Neural cell (in vitro differentiated cells): ENCODE data around the gene TUBA1A. TPM values are rescaled to one million over a fixed set of nuclear protein-coding genes. Genes with fewer than 3 reads are reported as not detected.
"Not testable (repeated sequence)": the region's sequence is repeated elsewhere in the genome, so short reads cannot be mapped to it uniquely, and the experiment has no call there.

ENCODE experiments used
- H2AFZ ChIP-seq: fragments of 200-600, 300-800 bp; sonication (generic), shearing (Covaris generic); 2 replicates; pipeline ENCODE4 v1.6.0; 2014; ENCODE audit warnings: low read depth, mild to moderate bottlenecking, antibody characterized with exemption, low read length, moderate library complexity
- H3F3A ChIP-seq: fragments of 200-600 bp; shearing (Covaris generic); 2 replicates; pipeline ENCODE4 v1.6.1; 2016; ENCODE audit warnings: mild to moderate bottlenecking, moderate library complexity, mixed read lengths, antibody characterized with exemption, low read length; ENCODE audit not compliant: insufficient read depth, poor library complexity, severe bottlenecking
- H3K27ac ChIP-seq: fragments of 200-600, 300-800 bp; sonication (generic), shearing (Covaris generic); 2 replicates; pipeline ENCODE4 v1.5.1; 2014; ENCODE audit warnings: mild to moderate bottlenecking, low read length, moderate library complexity
- H3K27me3 ChIP-seq: fragments of 300-800, 200-600 bp; sonication (generic), shearing (Covaris generic); 2 replicates; pipeline ENCODE4 v1.6.0; 2014; ENCODE audit warnings: mild to moderate bottlenecking, low read depth, low read length, moderate library complexity; ENCODE audit not compliant: insufficient read depth
- H3K36me3 ChIP-seq: fragments of 300-800, 200-600 bp; sonication (generic), shearing (Covaris generic); 2 replicates; pipeline ENCODE4 v1.5.1; 2014; ENCODE audit warnings: mild to moderate bottlenecking, antibody characterized with exemption, low read length, moderate library complexity; ENCODE audit not compliant: insufficient read depth
- H3K4me2 ChIP-seq: fragments of 300-800, 200-600 bp; sonication (generic), shearing (Covaris generic); 2 replicates; pipeline ENCODE4 v1.6.0; 2014; ENCODE audit warnings: mild to moderate bottlenecking, low read length
- H3K4me3 ChIP-seq: fragments of 300-800, 200-600 bp; sonication (generic), shearing (Covaris generic); 2 replicates; pipeline ENCODE4 v1.5.1; 2014; ENCODE audit warnings: mild to moderate bottlenecking, low read length, moderate library complexity
- H3K79me2 ChIP-seq: fragments of 200-600 bp; shearing (Covaris generic); replicated peaks from 2 replicates; pipeline ENCODE4 v1.6.0; 2014; ENCODE audit warnings: mild to moderate bottlenecking, low read length, moderate library complexity; ENCODE audit not compliant: insufficient read depth
- H3K9ac ChIP-seq: fragments of 300-800, 200-600 bp; sonication (generic), shearing (Covaris generic); 2 replicates; pipeline ENCODE4 v1.6.1; 2016; ENCODE audit warnings: mild to moderate bottlenecking, low read length, mixed read lengths
- H3K9me2 ChIP-seq: fragments of 200-600 bp; shearing (Covaris generic); 2 replicates; pipeline ENCODE4 v1.6.1; 2016; ENCODE audit warnings: mild to moderate bottlenecking, low read length, mixed read lengths; ENCODE audit not compliant: insufficient read depth
- H3K9me3 ChIP-seq: fragments of 200-600, 300-800 bp; sonication (generic), shearing (Covaris generic); 2 replicates; pipeline ENCODE4 v1.6.1; 2016; ENCODE audit warnings: mild to moderate bottlenecking, mixed run types, low read length, moderate library complexity, mixed read lengths
- H4K20me1 ChIP-seq: fragments of 200-600 bp; shearing (Covaris generic); 2 replicates; pipeline ENCODE4 v1.6.1; 2016; ENCODE audit warnings: mild to moderate bottlenecking, mixed run types; ENCODE audit not compliant: insufficient read depth
- EP300 ChIP-seq: fragments of 450-650 bp; conservative IDR thresholded peaks from 2 replicates; pipeline ENCODE4 v1.6.1; 2014; ENCODE audit warnings: antibody characterized with exemption, mild to moderate bottlenecking, moderate library complexity; ENCODE audit not compliant: poor library complexity, severe bottlenecking
- EZH2 ChIP-seq: fragments of 200-600, 300-800 bp; shearing (Covaris generic), sonication (generic); IDR thresholded peaks from 2 replicates; pipeline ENCODE4 v1.6.1; 2014; ENCODE audit warnings: antibody characterized with exemption, low read length, borderline replicate concordance, mild to moderate bottlenecking; ENCODE audit not compliant: insufficient read depth, poor library complexity, severe bottlenecking
- MXI1 ChIP-seq: fragments of 450-650 bp; conservative IDR thresholded peaks from 2 replicates; pipeline ENCODE4 v1.6.1; 2014; ENCODE audit warnings: antibody characterized with exemption, mild to moderate bottlenecking; ENCODE audit not compliant: poor library complexity, severe bottlenecking
- POLR2AphosphoS5 ChIP-seq: IDR thresholded peaks from 2 replicates; pipeline ENCODE4 v1.6.1; 2012
- RAD21 ChIP-seq: fragments of 450-650 bp; conservative IDR thresholded peaks from 2 replicates; pipeline ENCODE4 v1.6.1; 2014; ENCODE audit warnings: antibody characterized with exemption, mild to moderate bottlenecking, moderate library complexity
- SMC3 ChIP-seq: fragments of 450-650 bp; conservative IDR thresholded peaks from 2 replicates; pipeline ENCODE4 v1.6.1; 2014; ENCODE audit warnings: antibody characterized with exemption, mild to moderate bottlenecking, moderate library complexity; ENCODE audit not compliant: poor library complexity
- TAF1 ChIP-seq: IDR thresholded peaks from 2 replicates; pipeline ENCODE4 v1.6.1; 2012; ENCODE audit warnings: low read depth
- polyA plus RNA-seq: library from polyadenylated mRNA; depleted of rRNA; stranded (reverse); fragments of >200 nt; gene quantifications from 2 replicates; pipeline ENCODE4 v1.2.3, GENCODE V29; 2014
- TF ChIP-seq, protein P1 (sequence below): IDR thresholded peaks from 2 replicates; pipeline ENCODE4 v1.6.1; 2012; ENCODE audit warnings: borderline replicate concordance
- TF ChIP-seq, protein P2 (sequence below): fragments of 450-650 bp; IDR thresholded peaks from 2 replicates; pipeline ENCODE4 v1.5.1; 2014; ENCODE audit warnings: antibody characterized with exemption, mild to moderate bottlenecking, moderate library complexity; ENCODE audit not compliant: poor library complexity, severe bottlenecking

TUBA1A gene
- polyA plus RNA-seq, 1 donor from 2014 or later: 14,333 TPM

DNA sequence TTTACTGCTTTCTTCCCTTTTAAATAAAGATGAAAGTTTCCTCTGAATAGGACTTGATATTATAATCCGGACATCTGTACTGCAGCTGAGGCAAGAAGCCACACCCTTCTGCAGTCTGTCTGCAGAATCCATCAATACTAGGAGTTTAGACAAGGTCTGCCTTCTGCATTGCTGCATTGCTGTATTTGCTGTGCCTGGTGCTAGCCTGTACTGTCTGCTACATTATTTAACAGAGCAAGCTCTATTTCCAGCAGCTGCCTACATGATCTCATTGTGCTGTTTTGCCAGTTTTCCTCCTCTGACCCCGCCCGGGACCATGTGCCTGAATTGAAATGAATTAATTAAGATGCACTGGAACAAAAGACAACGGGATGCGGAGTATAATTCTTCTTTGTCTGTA lies 1.7 kb downstream of the TUBA1A start:
- TF ChIP-seq EP300 (peak; percentile 29), POLR2AphosphoS5 (peak; percentile 93), SMC3 (peak; percentile 64), MXI1 (peak; percentile 43), RAD21 (peak; percentile 51), EZH2 (no peak), TAF1 (peak; percentile 77)
- TF ChIP-seq, protein P1, sequence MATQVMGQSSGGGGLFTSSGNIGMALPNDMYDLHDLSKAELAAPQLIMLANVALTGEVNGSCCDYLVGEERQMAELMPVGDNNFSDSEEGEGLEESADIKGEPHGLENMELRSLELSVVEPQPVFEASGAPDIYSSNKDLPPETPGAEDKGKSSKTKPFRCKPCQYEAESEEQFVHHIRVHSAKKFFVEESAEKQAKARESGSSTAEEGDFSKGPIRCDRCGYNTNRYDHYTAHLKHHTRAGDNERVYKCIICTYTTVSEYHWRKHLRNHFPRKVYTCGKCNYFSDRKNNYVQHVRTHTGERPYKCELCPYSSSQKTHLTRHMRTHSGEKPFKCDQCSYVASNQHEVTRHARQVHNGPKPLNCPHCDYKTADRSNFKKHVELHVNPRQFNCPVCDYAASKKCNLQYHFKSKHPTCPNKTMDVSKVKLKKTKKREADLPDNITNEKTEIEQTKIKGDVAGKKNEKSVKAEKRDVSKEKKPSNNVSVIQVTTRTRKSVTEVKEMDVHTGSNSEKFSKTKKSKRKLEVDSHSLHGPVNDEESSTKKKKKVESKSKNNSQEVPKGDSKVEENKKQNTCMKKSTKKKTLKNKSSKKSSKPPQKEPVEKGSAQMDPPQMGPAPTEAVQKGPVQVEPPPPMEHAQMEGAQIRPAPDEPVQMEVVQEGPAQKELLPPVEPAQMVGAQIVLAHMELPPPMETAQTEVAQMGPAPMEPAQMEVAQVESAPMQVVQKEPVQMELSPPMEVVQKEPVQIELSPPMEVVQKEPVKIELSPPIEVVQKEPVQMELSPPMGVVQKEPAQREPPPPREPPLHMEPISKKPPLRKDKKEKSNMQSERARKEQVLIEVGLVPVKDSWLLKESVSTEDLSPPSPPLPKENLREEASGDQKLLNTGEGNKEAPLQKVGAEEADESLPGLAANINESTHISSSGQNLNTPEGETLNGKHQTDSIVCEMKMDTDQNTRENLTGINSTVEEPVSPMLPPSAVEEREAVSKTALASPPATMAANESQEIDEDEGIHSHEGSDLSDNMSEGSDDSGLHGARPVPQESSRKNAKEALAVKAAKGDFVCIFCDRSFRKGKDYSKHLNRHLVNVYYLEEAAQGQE: peak; percentile 95
- TF ChIP-seq, protein P2, sequence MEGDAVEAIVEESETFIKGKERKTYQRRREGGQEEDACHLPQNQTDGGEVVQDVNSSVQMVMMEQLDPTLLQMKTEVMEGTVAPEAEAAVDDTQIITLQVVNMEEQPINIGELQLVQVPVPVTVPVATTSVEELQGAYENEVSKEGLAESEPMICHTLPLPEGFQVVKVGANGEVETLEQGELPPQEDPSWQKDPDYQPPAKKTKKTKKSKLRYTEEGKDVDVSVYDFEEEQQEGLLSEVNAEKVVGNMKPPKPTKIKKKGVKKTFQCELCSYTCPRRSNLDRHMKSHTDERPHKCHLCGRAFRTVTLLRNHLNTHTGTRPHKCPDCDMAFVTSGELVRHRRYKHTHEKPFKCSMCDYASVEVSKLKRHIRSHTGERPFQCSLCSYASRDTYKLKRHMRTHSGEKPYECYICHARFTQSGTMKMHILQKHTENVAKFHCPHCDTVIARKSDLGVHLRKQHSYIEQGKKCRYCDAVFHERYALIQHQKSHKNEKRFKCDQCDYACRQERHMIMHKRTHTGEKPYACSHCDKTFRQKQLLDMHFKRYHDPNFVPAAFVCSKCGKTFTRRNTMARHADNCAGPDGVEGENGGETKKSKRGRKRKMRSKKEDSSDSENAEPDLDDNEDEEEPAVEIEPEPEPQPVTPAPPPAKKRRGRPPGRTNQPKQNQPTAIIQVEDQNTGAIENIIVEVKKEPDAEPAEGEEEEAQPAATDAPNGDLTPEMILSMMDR: no peak
- Histone ChIP-seq H3K4me3 (peak overlapping the region; percentile 100), H3F3A (peaks cover 7% of the 10 kb centered on the region), H3K79me2 (peaks cover 88% of the 10 kb centered on the region), H4K20me1 (peaks cover 49% of the 10 kb centered on the region), H3K4me2 (peak overlapping the region; percentile 13), H3K9ac (peak overlapping the region; percentile 100), H3K27ac (peak overlapping the region; percentile 100), H2AFZ (no peak overlapping the region), H3K9me3 (no peaks in the 10 kb centered on the region), H3K9me2 (no peaks in the 10 kb centered on the region), H3K27me3 (no peaks in the 10 kb centered on the region), H3K36me3 (peaks cover 23% of the 10 kb centered on the region)

DNA sequence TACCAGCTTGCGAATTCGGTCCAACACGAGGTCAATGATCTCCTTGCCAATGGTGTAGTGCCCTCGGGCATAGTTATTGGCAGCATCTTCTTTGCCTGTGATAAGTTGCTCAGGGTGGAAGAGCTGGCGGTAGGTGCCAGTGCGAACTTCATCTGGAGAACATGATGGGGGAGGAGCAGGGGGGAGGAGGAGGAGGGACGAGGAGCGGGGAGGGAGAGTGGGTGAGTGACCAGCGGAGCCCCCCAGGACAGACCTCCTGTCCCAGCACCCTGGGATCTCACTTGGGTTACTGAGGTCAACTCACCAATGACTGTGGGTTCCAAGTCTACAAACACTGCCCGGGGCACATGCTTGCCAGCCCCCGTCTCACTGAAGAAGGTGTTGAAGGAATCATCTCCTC lies 2.6 kb downstream of the TUBA1A start:
- not testable (repeated sequence) for H2AFZ ChIP-seq, H3K9me3 ChIP-seq, H3F3A ChIP-seq, H3K9me2 ChIP-seq, H3K27me3 ChIP-seq
- peaks cover 85% of the 10 kb centered on the region for H3K79me2 ChIP-seq
- H3K4me2 ChIP-seq: peak overlapping the region; percentile 55
- peak; percentile 50 for TF ChIP-seq POLR2AphosphoS5
- peaks cover 49% of the 10 kb centered on the region for H4K20me1 ChIP-seq
- peak overlapping the region; percentile 100 for H3K27ac ChIP-seq
- peak overlapping the region; percentile 100 for H3K4me3 ChIP-seq
- H3K9ac ChIP-seq: peak overlapping the region; percentile 100
- peaks cover 23% of the 10 kb centered on the region for H3K36me3 ChIP-seq

DNA sequence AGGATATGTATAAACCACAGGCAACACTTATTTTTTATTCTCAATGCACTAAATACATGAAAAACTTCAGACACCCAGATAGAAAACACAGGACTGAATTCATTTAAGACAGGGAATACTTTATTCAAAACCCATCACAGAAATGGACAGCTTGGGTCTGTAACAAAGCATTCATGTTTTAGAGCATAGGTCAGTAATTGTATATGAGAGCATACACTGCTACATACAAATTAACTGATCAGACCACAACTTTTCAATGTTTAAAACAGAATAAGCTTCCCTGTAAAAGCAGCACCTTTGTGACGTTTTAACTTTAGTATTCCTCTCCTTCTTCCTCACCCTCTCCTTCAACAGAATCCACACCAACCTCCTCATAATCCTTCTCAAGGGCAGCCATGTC lies 4.2 kb downstream of the TUBA1A start:
- H3K9me3 ChIP-seq, H2AFZ ChIP-seq, H3K27me3 ChIP-seq, H3K9me2 ChIP-seq, H3F3A ChIP-seq: not testable (repeated sequence)
- Histone ChIP-seq H3K79me2 (peaks cover 79% of the 10 kb centered on the region), H3K4me2 (peak overlapping the region; percentile 100), H4K20me1 (peaks cover 49% of the 10 kb centered on the region), H3K9ac (peak overlapping the region; percentile 100), H3K4me3 (peak overlapping the region; percentile 100), H3K36me3 (peaks cover 23% of the 10 kb centered on the region), H3K27ac (peak overlapping the region; percentile 55)
